Gastroesophageal sphincter (tissue), 4 donors: ENCODE data around the gene GPC3. TPM values are rescaled to one million over a fixed set of nuclear protein-coding genes. Genes with fewer than 3 reads are reported as not detected.

Experiments used
- ATAC-seq: fragments of 150-250 bp; one replicate; pipeline ENCODE4 v1.9.1; 2016; ENCODE audit warnings: mild to moderate bottlenecking, moderate library complexity
- H3K27ac ChIP-seq, 4 donors: fragments of 200-600 bp; sonication (generic) in 3 of 4; 1 replicate in 3 of 4; 2 replicates in 1 of 4; pipeline ENCODE4 v1.5.1; 2016 to 2019
- H3K27me3 ChIP-seq: fragments of 200-600 bp; sonication (generic); one replicate; pipeline ENCODE4 v1.5.1; 2019
- H3K36me3 ChIP-seq, 2 donors: fragments of 200-600 bp; sonication (generic); one replicate each; pipeline ENCODE4 v1.5.1; 2019; ENCODE audit warnings: control low read depth in 1 of 2
- H3K4me1 ChIP-seq, 3 donors: fragments of 200-600 bp; sonication (generic); 1 replicate in 2 of 3; 2 replicates in 1 of 3; pipeline ENCODE4 v1.5.1; 2016 to 2019; ENCODE audit warnings: control low read depth in 2 of 3
- H3K4me3 ChIP-seq, 2 donors: fragments of 200-600 bp; sonication (generic); one replicate each; pipeline ENCODE4 v1.5.1; 2019; ENCODE audit warnings: mild to moderate bottlenecking in 1 of 2, moderate library complexity in 1 of 2
- H3K9me3 ChIP-seq, 3 donors: fragments of 200-600 bp; sonication (generic); one replicate each; pipeline ENCODE4 v1.5.1; 2017 to 2019; ENCODE audit warnings: control low read depth in 2 of 3
- CTCF ChIP-seq, 4 experiments: fragments of 200-600 bp in 2 of 4; fragments of 450-650 bp in 2 of 4; sonication (generic) in 1 of 4; IDR thresholded peaks; one replicate each; pipeline ENCODE4 v1.5.1; 2017 to 2019; ENCODE audit warnings: antibody characterized with exemption in 4 of 4, mild to moderate bottlenecking in 2 of 4, moderate library complexity in 2 of 4
- EP300 ChIP-seq: sonication (generic); formaldehyde crosslinking; IDR thresholded peaks from one replicate; pipeline ENCODE4 v1.6.1; 2017; ENCODE audit warnings: antibody characterized with exemption, mild to moderate bottlenecking
- POLR2A ChIP-seq, 2 donors: fragments of 450-650 bp; IDR thresholded peaks; one replicate each; pipeline ENCODE4 v1.6.1; 2017; ENCODE audit warnings: antibody characterized with exemption in 2 of 2, mild to moderate bottlenecking in 2 of 2, moderate library complexity in 1 of 2
- POLR2AphosphoS5 ChIP-seq: sonication (generic); formaldehyde crosslinking; IDR thresholded peaks from one replicate; pipeline ENCODE4 v1.6.1; 2017; ENCODE audit warnings: antibody characterized with exemption
- WGBS, 2 donors: methylation state at CpG; one replicate each; pipeline ENCODE4 v1.1.5; 2018; ENCODE audit warnings: low coverage in 1 of 2; 5-methylcytosine and 5-hydroxymethylcytosine counted together
- total RNA-seq, 4 donors: library from RNA; depleted of rRNA; stranded (reverse); fragments of >200 nt; gene quantifications; one replicate each; pipeline ENCODE4 v1.1.0, GENCODE V29; 2016

GPC3 gene
- total RNA-seq, 4 donors from 2014 or later = 5.8 to 19.7 (median 14.9) TPM

- H3K4me1 ChIP-seq = no peaks in the 10 kb centered on the region
- H3K4me3 ChIP-seq = no peak overlapping the region
- 45% methylated on average over 1 of the region's 1 CpG; no CpG with 5 or more reads in 1 of the 2 donors for WGBS, 2 donors
- no peaks in the 10 kb centered on the region for H3K27me3 ChIP-seq
- H3K9me3 ChIP-seq = no peaks in the 10 kb centered on the region
- H3K36me3 ChIP-seq = no peaks in the 10 kb centered on the region
- ATAC-seq = no peak
- TF ChIP-seq CTCF (IDR thresholded peaks at IDR 0.05) (no peak), POLR2AphosphoS5 (no peak), POLR2A (IDR thresholded peaks at IDR 0.05) (no peak), EP300 (no peak)
- no peak overlapping the region for H3K27ac ChIP-seq
These were observed 414.8 kb downstream of the GPC3 start for GRCh38 chrX:133570549-133570948.

GRCh38 chrX:133569217-133569616 lies 416.2 kb downstream of the GPC3 start:
- H3K27ac ChIP-seq = no peak overlapping the region
- no peaks in the 10 kb centered on the region for H3K36me3 ChIP-seq
- no peak for TF ChIP-seq POLR2AphosphoS5
- no peak for TF ChIP-seq POLR2A (IDR thresholded peaks at IDR 0.05)
- TF ChIP-seq EP300 = no peak
- TF ChIP-seq CTCF (IDR thresholded peaks at IDR 0.05) = no peak
- no peak for ATAC-seq
- H3K4me3 ChIP-seq = no peak overlapping the region
- H3K4me1 ChIP-seq = no peaks in the 10 kb centered on the region
- H3K27me3 ChIP-seq = no peaks in the 10 kb centered on the region
- H3K9me3 ChIP-seq = no peaks in the 10 kb centered on the region

- Histone ChIP-seq H3K36me3 (no peaks in the 10 kb centered on the region), H3K27ac (no peak overlapping the region), H3K4me3 (no peak overlapping the region), H3K4me1 (no peaks in the 10 kb centered on the region), H3K9me3 (no peaks in the 10 kb centered on the region), H3K27me3 (no peaks in the 10 kb centered on the region)
- WGBS, 2 donors = 40 to 100% methylated on average over 1 of the region's 1 CpG
- TF ChIP-seq CTCF (IDR thresholded peaks at IDR 0.05) (no peak), EP300 (no peak), POLR2AphosphoS5 (no peak), POLR2A (IDR thresholded peaks at IDR 0.05) (no peak)
- ATAC-seq = no peak
These were observed 417.3 kb downstream of the GPC3 start for GRCh38 chrX:133568109-133568508.

GRCh38 chrX:133566876-133567275 lies 418.5 kb downstream of the GPC3 start:
- TF ChIP-seq POLR2A (IDR thresholded peaks at IDR 0.05) = no peak
- TF ChIP-seq POLR2AphosphoS5 = no peak
- Histone ChIP-seq H3K36me3 (no peaks in the 10 kb centered on the region), H3K27me3 (no peaks in the 10 kb centered on the region), H3K9me3 (no peaks in the 10 kb centered on the region), H3K27ac (no peak overlapping the region), H3K4me3 (no peak overlapping the region), H3K4me1 (no peaks in the 10 kb centered on the region)
- WGBS, 2 donors = 100% methylated on average over 1 of the region's 1 CpG
- ATAC-seq = no peak

GRCh38 chrX:133563705-133564104 lies 421.7 kb downstream of the GPC3 start:
- H3K27ac ChIP-seq = no peak overlapping the region
- peak; percentile 46 for ATAC-seq
- no peaks in the 10 kb centered on the region for H3K4me1 ChIP-seq
- TF ChIP-seq CTCF (IDR thresholded peaks at IDR 0.05) = no peak
- no peak for TF ChIP-seq EP300
- no peak for TF ChIP-seq POLR2A (IDR thresholded peaks at IDR 0.05)
- TF ChIP-seq POLR2AphosphoS5 = no peak
- H3K36me3 ChIP-seq = no peaks in the 10 kb centered on the region
- H3K27me3 ChIP-seq = no peaks in the 10 kb centered on the region
- H3K9me3 ChIP-seq = no peaks in the 10 kb centered on the region
- H3K4me3 ChIP-seq = no peak overlapping the region
- WGBS, 2 donors = 66 to 100% methylated on average over 1 to 2 of the region's 2 CpGs

GRCh38 chrX:133561251-133561650 lies 424.1 kb downstream of the GPC3 start:
- Histone ChIP-seq H3K4me1 (no peaks in the 10 kb centered on the region), H3K9me3 (no peaks in the 10 kb centered on the region), H3K27me3 (no peaks in the 10 kb centered on the region), H3K36me3 (no peaks in the 10 kb centered on the region), H3K4me3 (no peak overlapping the region), H3K27ac (no peak overlapping the region)
- no peak for ATAC-seq
- no peak for TF ChIP-seq POLR2A (IDR thresholded peaks at IDR 0.05)
- no peak for TF ChIP-seq EP300
- no peak for TF ChIP-seq POLR2AphosphoS5
- TF ChIP-seq CTCF (IDR thresholded peaks at IDR 0.05) = no peak
